HG02852 (cell line): ENCODE measurements around the gene GRIK2.
"Not testable (repeated sequence)": the region's sequence is repeated elsewhere in the genome, so short reads cannot be mapped to it uniquely, and the experiment has no call there.

Experiments
- ATAC-seq: cut with Tn5 transposase; IDR thresholded peaks from one replicate; pipeline ENCODE4 v1.9.1; 2021; ENCODE audit warnings: mild to moderate bottlenecking, moderate library complexity; ENCODE audit not compliant: unreplicated experiment

GRIK2 gene

DNA sequence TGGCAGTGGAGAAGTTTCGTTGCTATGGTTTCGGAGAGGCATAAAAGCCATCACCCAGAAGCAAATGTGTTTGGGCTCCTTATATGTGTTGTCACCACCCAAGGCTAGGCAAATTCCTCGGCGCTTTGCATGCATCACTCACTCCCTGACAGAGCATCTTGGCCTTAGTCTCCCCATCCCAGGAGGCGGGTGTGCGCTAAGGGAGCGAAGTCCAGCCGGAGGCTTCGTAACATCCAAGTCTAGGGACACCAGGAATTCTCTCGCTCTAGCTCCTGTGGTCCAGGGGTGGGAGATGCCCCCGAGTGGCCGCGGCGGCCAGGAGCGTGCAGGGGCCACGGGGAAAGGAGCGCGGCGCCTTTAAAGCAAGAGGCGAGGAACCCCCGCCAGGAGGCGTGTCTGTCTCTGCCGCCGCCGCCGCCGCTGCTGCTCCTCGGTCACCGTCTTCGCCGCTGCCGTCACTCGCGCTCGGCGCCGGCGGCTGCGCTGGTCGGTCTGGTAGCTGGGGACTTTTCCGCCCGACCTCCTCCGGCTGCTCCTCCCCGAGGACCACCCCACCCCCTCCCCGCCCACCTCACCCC is at the start of gene GRIK2:
GRIK2 (plus strand) TSS at position 458 of the 578 bp plus-strand sequence.
- ATAC-seq, result peak; percentile 63

DNA sequence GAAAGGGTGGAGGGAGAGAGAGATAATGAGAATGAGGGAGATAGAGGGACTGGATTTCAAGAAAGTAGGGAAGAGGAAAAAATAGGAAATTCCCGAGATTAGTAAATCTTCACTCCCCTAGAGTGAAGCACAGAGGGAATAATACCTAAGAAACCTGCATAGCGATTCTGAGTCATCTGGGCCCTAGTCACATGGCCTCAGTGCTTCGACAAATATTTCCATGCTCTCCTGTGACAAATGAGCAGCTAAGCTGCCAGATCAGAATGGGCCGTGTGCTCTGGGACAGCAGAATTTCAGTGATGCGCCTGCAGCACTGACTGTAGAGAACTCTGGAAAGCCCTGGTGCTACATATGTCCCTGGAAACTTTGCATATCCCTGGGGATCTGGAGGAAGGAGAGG is 48.6 kb upstream of the GRIK2 start:
- ATAC-seq, result no peak

DNA sequence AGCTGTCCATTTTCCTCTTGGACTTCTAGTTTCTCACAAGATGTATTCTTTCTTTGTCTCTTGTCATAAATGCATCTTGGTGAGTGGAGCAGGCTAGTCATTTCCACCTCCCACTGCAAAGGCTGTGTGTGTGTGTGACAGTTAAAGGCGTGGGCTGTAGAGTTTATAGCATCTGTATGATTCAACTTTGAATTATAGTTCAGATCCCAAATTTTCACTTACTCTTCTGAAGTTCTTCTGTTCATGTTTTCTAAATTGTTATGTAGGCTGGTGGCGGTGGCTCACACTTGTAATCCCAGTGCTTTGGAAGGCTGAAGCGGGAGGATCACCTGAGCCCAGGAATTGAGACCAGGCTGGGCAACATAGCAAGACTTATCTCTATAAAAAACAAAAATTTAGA is 44.7 kb upstream of the GRIK2 start:
- ATAC-seq, result no peak

DNA sequence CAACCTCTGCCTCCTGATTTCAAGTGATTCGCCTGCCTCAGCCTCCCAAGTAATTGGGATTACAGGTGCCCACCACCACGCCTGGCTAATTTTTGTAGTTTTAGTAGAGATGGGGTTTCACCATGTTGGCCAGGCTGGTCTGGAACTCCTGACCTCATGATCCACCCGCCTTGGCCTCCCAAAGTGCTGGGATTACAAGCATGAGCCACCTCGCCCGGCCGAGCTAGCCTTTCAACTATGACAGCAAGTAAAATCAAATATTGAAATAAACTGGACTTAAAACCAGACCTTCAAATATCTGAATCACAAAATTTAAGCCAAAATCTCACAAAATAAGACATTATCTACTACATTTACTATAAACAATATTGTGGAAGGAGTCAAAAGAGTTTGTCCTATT is 42.9 kb upstream of the GRIK2 start:
- ATAC-seq, result not testable (repeated sequence)

DNA sequence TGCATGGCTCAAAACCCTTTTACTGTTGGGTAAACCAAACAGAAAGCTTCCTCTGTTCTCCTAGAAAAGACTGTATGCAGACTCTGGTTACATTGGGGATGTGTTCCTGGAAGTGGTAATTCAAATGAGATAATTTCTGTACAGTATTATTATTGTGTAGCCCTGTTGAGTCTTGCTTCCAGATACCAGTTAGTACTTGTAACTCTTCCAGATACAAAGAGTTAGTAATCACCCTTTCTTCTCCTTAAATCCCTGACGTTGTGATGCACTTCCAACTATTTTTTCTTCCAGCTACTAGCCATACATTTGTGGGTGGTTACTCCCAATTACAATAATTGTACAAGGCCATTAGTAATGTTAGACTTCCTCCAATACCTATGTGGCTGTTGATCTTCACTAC is 42.3 kb upstream of the GRIK2 start:
- ATAC-seq, result no peak

DNA sequence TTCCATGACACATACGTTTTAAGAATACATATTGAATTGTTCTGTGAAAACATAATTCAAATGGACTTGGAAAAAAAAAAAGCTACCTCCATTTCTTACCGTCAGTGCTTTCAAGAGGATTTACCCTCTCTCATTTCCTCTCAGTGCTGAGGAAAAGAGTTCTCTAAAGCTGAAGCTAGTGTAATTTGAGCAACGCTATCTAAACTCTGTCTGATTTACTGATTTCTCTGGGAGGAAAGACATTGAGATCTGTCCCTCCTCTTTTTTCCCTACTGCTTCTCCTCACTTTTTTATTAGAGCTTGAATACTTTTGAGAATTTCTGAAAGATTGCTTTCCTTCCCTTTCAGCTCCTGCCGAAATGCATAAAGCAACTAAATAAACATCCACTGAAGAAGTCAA is 41.2 kb upstream of the GRIK2 start:
- no peak for ATAC-seq

DNA sequence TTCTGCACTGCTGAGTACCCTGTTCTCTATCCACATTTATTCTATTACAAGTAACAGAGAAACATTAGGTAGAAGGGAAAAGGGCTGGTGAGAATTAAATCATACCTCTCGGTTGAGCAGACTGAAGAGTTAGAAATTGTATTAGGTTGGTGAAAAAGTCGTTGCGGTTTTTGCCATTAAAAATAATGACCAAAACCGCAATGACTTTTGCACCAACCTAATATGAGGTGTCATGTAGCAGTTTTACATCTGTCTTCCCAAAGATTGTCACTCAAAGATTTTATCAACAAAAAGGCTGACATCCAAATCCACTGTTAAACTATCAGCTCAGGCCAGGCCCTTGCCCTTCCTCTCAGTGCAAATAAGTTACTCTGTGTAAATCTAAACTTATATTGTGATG is 28.3 kb upstream of the GRIK2 start:
- no peak for ATAC-seq

DNA sequence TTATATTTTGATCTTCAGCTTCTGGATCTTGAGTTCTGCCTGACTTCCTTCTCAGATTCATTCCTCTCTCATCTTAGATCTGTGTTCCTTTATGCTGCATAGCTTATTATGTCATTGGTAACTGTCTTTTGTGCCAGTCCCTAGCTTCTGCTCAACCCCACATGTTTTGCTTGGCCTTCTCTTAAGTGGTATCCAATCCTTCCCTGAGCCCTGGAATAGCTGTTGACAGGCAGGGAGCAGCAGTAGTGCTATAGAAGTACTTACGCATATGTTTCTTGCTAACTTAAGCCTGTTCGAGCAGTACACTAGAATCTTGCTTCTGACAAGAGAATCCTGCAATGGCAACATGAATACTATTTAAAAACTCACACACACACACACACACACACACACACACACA is 13.6 kb upstream of the GRIK2 start:
- ATAC-seq, result no peak

DNA sequence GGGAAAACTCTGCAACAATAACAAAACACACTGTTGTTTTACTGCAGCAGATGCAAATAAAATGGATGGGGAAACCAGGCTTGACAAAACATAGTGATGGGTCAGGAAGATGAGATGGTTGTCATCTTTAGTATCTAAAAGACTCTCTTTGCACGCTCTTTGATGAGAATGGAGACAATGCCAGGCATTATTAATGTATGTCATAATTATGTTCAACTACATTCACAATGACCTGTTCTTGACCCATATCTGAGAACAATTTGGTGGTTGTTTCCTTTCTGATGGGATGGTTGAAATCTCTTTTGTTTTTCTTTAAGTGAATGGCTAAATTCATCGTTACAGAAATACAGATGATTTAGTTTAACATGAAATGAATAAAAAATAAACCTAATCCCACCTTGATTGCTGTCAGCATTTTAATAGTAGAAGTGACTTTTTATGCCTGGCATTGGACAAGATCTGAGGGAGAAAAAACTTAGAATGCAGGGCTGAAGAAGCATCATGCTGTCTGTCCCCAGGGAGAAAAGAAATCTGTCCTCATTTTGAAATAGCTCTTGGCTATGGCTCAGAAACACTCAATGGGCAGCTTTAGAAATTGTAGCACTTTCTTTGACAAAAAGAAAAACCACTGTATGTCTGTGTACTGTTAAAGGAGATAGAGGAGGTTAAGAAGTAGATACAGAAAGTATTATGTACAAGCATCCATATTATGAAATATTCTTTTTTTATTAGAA is 12.4 kb upstream of the GRIK2 start:
- no peak for ATAC-seq

DNA sequence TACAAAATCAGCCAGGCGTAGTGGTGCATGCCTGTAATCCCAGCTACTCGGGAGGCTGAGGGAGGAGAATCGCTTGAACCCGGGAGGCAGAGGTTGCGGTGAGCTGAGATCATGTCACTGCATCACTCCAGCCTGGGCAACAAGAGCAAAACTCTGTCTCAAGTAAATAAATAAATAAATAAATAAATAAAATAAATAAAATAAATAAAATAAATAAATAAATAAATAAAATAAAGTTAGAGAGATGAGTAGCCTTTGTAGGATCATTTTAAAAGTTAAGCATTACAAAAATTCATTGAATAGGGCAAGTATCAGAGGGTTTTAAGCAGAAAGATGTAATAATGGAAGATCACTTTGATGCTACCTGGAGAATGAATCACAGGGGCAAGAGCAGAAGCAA is 9.8 kb upstream of the GRIK2 start:
- ATAC-seq, result not testable (repeated sequence)

DNA sequence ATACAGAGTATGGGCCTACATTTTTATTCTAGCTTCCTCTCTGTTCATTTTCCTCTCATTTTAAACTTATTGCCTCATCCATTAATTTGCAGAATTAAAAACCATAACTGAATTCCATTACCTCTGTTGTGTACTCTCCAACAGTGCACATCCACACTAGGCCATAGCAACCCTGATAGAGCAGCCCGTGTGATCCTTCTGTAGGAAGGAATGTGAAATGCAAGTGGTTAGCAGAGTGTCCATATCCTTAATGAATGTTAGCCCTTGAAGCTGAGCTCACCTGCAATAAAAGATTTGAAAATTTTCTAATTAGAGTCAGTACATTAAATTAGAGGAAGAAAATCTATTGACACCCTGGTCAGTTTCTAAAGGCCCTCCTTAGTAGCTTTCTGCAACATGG is 6.5 kb upstream of the GRIK2 start:
- no peak for ATAC-seq

DNA sequence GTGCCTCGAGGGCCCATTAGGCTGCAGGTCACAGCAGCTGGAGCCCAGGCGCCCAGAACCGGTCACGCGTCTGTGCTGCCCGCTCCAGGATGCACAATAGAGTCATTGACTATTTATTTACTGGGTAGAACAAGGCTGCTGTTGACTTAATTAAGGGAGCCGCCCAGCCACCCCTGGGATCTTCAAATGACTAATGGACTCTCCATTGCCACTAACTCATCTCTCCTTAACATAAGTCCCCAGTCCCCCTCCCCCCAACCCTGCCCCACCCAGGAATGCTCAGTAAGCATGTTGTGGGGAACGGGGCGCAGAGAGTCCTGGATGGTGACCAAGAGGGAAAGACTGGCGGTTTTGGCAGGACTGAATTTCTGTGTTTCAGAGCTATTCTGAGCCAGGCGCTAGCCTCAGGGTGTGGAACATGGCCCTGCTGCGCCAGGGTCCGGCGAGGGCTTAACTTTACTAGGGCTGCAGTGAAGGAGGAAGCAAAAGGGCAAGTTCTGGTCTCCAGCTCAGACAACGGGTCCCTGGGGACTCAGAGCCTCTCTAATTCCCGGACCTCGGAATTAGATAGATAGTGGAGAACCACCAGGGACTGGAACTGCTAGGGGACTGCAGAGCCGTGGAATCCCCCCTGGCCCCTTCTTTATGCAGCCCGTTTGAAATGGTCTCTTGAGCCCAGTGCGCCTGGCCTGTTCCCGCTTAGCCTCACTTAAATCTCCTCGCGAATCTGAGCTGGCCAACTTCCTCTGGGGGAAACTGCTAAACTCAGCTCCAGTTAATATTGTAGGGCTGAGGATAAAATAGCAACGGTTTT is 1.5 kb upstream of the GRIK2 start:
- ATAC-seq, result no peak

DNA sequence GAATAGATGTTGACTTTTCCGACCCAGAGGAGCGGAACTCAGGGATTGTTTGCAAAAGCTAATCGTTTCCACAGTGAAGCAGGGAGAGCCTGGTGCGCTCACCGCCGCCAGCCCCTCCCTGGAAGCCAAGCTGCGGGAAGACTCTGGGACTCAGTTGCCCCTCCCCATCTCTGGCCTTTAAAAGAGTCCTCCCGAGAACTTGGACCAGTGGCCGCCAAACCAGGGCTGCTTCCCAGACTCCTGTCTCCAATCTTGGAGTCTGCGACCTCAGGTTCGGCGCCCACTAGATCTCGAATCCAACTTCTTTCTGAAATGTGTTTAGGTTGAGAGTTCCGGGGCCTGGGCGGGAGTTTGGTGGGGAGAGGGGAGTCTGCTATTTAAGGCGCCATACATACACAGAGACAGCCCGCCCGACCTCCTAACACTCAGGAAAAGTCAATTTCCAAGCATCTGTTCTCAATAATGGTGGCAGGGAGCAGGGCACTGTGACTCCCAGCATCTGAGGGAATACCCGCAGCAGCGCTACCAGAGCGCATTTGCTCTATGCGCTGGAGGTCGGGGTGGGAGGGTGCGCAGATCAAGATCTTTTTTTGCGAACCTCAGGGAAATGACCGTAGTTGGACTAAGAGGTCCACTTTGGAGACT is 800 bp upstream of the GRIK2 start:
- ATAC-seq, result no peak

DNA sequence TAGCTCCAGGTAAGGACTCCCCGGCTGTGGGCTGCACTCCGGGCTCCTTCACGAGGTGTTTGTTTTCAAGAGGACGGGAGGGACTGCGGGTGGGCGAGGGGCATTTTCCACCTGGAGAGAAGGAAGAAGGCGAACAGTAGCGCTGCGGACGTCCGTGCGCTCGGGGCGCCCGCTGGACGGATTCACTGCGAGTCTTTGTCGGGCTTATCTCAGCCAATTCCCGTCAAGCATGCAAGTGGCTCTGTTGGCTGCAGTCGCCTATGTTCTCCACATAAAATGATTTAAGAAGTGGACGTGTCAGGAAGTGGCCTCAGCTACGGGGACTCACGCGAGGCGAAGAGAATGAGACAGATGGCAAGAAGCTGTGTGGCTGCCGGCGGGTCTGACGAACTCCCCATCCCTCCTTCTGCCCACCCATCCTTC is 332 bp downstream of the GRIK2 start:
- peak; percentile 20 for ATAC-seq

DNA sequence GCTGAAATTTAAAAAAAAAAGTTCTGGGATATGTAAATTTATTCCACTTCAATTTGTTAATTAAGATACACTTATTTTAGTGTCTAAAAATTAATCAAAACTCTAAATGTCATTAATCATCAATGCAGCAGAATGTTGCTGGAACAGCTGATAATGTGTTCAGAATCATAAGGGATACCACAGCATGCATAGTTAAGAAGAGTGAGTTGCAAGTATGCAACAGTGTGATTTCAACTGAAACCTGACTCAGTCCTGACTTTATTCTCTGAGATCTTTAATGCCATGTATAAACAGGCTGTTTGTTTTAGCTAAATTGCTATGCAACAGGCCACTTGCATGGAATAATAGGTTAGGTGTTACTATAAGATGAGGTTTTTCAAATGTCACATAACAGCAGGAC is 1.4 kb downstream of the GRIK2 start:
- ATAC-seq, result no peak

DNA sequence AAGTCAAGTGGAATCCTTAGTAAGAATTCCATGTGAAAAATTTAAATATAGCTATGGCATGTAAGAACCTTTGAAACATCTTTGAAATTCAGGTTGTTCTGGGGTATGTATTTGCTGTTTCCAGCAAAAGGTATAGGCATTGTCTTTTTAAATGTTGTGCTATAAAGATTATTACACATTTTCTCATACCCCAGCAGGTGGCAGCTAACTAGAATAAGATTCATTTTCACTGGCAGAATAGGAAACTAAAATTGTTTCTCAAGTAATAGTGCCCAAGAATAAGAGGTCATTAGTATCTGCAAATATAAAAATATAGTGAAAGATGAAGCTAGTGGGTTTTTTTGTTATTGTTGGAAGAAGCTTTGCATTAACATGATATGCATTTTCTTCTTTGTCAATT is 1.8 kb downstream of the GRIK2 start:
- no peak for ATAC-seq

DNA sequence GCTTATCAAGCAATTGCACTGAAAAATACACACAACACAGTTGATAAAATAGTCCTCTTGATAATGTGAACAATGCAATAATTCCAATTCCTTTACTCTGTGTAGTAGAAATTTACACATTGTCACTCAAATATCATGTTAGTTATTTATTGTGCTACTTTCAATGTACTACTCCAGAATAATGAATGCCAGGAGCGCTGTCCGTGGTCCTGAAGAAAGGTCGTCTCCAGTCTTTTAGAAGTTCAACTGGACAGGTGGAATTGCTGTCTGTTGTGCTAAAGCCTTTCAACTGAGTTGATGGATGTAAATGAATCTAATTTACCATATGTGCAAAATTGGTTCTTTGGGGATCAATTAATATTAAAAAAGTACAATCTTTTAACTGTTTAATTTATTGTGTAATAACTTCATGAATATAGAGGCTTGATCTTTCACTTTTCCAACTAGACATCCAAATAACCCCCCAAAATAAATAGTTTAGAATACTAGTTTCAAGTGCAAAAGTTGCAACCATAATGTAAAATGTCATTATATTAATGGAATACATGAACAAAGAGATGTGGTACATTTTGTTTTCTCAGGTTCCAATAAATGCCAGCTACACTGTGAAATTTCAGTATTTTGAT is 3.2 kb downstream of the GRIK2 start:
- ATAC-seq, result no peak

DNA sequence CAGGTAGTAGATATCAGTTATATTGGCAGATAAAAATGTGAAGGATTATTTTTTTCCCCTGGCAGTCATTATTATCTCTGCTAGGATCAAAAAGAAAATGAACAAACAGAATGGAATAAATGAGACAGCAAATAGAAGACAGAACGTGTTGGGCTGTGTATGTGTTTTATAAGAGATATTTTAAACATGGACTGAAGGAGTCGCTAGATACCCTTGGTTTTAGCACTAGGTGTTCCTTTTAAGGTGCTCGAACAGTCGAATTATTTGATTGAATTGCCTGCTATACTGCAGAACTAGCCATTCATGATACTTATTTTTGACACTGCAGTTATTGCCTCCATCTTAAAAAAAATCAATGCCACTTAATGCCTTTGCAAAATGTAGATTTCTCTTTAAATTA is 3.7 kb downstream of the GRIK2 start:
- ATAC-seq, result no peak

DNA sequence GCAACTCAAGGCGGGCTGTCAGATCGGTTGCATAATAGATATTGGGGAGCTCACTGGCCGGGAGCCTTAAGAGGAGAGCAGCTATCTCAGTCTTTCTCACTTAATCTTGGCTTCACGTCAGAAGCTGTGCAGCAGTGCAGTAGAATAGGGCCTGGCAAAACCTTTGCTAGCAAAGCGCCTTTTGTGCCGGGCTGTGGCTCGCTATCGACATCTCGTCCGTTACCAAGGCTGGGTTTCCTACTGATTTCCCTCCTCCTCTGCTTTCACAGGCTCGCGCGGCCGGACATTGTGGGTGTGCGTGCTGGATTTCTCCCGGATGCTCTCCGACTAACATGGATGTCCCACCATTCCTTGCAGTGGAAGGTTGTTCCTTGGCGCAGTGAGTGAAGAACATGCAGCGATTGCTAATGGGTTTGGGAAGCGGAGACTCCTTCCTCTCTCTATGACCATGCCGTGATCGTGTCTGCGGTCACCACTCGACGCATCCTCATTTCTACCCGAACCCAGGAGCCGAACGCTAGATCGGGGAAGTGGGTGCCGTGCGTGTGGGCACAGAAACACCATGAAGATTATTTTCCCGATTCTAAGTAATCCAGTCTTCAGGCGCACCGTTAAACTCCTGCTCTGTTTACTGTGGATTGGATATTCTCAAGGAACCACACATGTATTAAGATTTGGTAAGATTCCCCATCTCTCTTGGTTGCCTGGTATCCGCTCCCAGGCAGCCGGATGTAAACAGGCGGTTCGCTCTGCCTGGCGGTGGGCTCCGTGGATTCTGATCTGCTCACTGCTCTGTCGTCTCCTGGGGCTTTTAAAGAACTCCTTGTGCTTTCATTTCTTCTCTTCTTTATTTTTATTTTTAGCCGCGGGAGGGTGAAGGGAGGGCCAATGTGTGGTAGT is 5.5 kb downstream of the GRIK2 start:
- ATAC-seq, result no peak

DNA sequence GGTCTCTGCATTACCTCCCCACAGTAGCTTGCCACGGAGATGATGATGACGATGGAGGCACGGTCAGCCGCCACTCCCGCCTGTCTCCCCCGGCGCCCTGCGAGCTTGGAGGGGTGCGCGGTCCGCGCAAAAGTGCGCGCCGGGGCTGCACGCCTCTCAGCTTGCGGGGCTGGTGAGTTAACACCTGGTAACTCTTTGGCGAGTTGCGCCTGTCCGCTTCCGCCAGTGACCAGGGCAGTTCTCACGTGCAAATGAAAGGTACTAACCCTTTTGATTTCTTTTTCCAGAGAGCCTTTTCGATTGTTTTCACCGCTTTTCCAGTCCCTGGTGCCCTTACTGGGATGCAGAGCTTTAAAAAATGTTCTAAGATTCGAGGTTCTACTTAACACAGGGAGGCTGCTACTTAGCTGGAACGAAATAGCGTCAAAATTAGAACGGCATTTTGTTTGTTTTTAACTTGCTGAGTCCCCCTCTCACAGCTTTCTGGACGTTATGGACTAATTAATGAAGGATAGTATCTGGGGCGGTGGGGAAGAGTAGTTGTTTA is 6.2 kb downstream of the GRIK2 start:
- no peak for ATAC-seq
